ACHN (cell line): ENCODE data around the gene BICRAL.
"Not testable (repeated sequence)": the region's sequence is repeated elsewhere in the genome, so short reads cannot be mapped to it uniquely, and the experiment has no call there.

ENCODE experiments used
- DNase-seq: peaks from one replicate; pipeline ENCODE4 v3.0.0-alpha.2; 2015
- in situ Hi-C: cut with HindIII; loops from 2 replicates; pipeline ENCODE4 v1.10.0; 2017; ENCODE audit warnings: low sequenced_read_pairs, low pct_ligation_motif_present, low pct_unique_long_range_greater_than_20kb

BICRAL gene

GRCh38 chr6:42873313-42873712, 91.5 kb downstream of the BICRAL start:
- in situ Hi-C loops, result loop anchor here (25.0 kb wide), 1 partner anchor 211 kb away; no protein-coding TSS in a partner anchor
- DNase-seq, result no peak

- no peak for DNase-seq
- in situ Hi-C loops, result no loop called here
Measured at GRCh38 chr6:42877695-42878094, 95.8 kb downstream of the BICRAL start.

GRCh38 chr6:42879372-42880239, 97.8 kb downstream of the BICRAL start, which contains the start of gene RPL7L1:
Gene RPL7L1 (plus strand): TSS chr6:42879616. CDS start chr6:42879911, 295 bp downstream.
- DNase-seq, result peak; percentile 83
- in situ Hi-C loops, result no loop called here

GRCh38 chr6:42880240-42880817, 98.5 kb downstream of the BICRAL start:
- in situ Hi-C loops, DNase-seq: not testable (repeated sequence)

- DNase-seq, in situ Hi-C loops: not testable (repeated sequence)
Measured at GRCh38 chr6:42880871-42881270, 99.0 kb downstream of the BICRAL start.

- in situ Hi-C loops, result no loop called here
- DNase-seq, result no peak
Measured at GRCh38 chr6:42885702-42886101, 103.8 kb downstream of the BICRAL start.

GRCh38 chr6:42888201-42888600, 106.3 kb downstream of the BICRAL start:
- in situ Hi-C loops, DNase-seq: not testable (repeated sequence)

- no peak for DNase-seq
- in situ Hi-C loops, result no loop called here
Measured at GRCh38 chr6:42889815-42890214, 108.0 kb downstream of the BICRAL start.

- in situ Hi-C loops, result no loop called here
- DNase-seq, result peak; percentile 93
Measured at GRCh38 chr6:42890311-42891198, 108.7 kb downstream of the BICRAL start.

- DNase-seq, result no peak
- in situ Hi-C loops, result no loop called here
Measured at GRCh38 chr6:42891199-42891722, 109.4 kb downstream of the BICRAL start.

- DNase-seq, in situ Hi-C loops: not testable (repeated sequence)
Measured at GRCh38 chr6:42894041-42894828, 112.4 kb downstream of the BICRAL start.

GRCh38 chr6:42896178-42896719, 114.4 kb downstream of the BICRAL start:
- in situ Hi-C loops, result no loop called here
- DNase-seq, result no peak

- DNase-seq, result peak; percentile 64
- in situ Hi-C loops, result no loop called here
Measured at GRCh38 chr6:42898891-42899361, 117.1 kb downstream of the BICRAL start.

- in situ Hi-C loops, result no loop called here
- no peak for DNase-seq
Measured at GRCh38 chr6:42899871-42900270, 118.0 kb downstream of the BICRAL start.

GRCh38 chr6:42901538-42901957, 119.7 kb downstream of the BICRAL start:
- in situ Hi-C loops, result no loop called here

GRCh38 chr6:42902429-42903263, 120.8 kb downstream of the BICRAL start:
- DNase-seq, in situ Hi-C loops: not testable (repeated sequence)

More at GRCh38 chr6:42901538-42901957, 119.7 kb downstream of the BICRAL start:
- peak; percentile 78 for DNase-seq

GRCh38 chr6:42904467-42904866, 122.6 kb downstream of the BICRAL start:
- in situ Hi-C loops, result no loop called here
- no peak for DNase-seq
